ENCODE measurements around the gene KPNA3. TPM values are rescaled to one million over a fixed set of nuclear protein-coding genes. Genes with fewer than 3 reads are reported as not detected.

KPNA3 gene
- total RNA-seq, 1 donor from 2014 or later, result 46.6 TPM

DNA sequence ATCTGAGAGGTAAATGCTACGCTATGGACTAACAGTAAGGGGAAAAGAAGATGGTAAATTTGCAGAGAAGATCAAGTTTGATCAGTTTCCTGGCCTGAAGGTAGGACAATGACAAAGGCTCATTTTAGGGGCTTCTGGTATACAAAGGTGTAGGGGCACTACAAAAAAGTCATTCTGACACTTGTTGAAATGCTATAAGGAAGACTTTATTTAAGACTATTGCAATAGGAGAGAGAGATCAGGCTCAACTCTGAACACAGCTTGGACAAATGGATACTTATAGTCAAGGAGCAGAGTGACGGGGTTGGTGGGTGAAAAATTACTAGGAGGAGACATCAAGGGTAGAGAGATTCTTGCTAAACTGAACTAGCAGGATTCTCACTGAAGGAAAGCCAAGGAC lies 37.2 kb upstream of the KPNA3 start:
- Mint-ChIP-seq H3K36me3 (ENCODE audit: unreplicated experiment) (no peaks in the 10 kb centered on the region), H3K27me3 (ENCODE audit: unreplicated experiment) (no peaks in the 10 kb centered on the region), H3K9me3 (ENCODE audit: unreplicated experiment) (peaks cover 3% of the 10 kb centered on the region), H3K4me1 (ENCODE audit: low read depth, unreplicated experiment) (no peaks in the 10 kb centered on the region), H3K27ac (ENCODE audit: unreplicated experiment) (no peak overlapping the region), H3K4me3 (ENCODE audit: unreplicated experiment) (no peak overlapping the region)
- TF ChIP-seq, protein P1, sequence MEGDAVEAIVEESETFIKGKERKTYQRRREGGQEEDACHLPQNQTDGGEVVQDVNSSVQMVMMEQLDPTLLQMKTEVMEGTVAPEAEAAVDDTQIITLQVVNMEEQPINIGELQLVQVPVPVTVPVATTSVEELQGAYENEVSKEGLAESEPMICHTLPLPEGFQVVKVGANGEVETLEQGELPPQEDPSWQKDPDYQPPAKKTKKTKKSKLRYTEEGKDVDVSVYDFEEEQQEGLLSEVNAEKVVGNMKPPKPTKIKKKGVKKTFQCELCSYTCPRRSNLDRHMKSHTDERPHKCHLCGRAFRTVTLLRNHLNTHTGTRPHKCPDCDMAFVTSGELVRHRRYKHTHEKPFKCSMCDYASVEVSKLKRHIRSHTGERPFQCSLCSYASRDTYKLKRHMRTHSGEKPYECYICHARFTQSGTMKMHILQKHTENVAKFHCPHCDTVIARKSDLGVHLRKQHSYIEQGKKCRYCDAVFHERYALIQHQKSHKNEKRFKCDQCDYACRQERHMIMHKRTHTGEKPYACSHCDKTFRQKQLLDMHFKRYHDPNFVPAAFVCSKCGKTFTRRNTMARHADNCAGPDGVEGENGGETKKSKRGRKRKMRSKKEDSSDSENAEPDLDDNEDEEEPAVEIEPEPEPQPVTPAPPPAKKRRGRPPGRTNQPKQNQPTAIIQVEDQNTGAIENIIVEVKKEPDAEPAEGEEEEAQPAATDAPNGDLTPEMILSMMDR (IDR thresholded peaks at IDR 0.05; ENCODE audit: partially characterized antibody, unreplicated experiment), result no peak
- no peak for DNase-seq

DNA sequence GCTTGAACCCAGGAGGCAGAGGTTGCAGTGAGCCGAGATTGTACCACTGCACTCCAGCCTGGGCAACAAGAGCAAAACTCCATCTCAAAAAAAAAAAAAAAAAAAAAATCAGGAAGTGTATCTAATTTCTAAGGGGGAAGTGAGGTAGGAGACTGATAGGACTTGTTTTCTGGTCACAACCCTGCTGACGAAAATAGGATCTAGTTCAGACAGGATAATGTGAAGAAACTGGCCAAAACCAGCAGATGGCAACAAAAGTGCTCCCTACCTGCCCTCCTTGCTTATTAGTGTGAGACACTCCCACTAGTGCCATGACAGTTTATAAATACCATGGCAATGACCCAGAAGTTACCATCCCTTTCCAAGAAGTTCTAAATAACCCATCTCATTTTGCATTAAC lies 36.0 kb upstream of the KPNA3 start:
- peaks cover 3% of the 10 kb centered on the region for H3K9me3 Mint-ChIP-seq (ENCODE audit: unreplicated experiment)
- H3K4me3 Mint-ChIP-seq (ENCODE audit: unreplicated experiment), result no peak overlapping the region
- no peaks in the 10 kb centered on the region for H3K36me3 Mint-ChIP-seq (ENCODE audit: unreplicated experiment)
- TF ChIP-seq, protein P1 (IDR thresholded peaks at IDR 0.05; ENCODE audit: partially characterized antibody, unreplicated experiment), result no peak
- no peaks in the 10 kb centered on the region for H3K27me3 Mint-ChIP-seq (ENCODE audit: unreplicated experiment)
- DNase-seq, result no peak
- H3K4me1 Mint-ChIP-seq (ENCODE audit: low read depth, unreplicated experiment), result no peaks in the 10 kb centered on the region
- no peak overlapping the region for H3K27ac Mint-ChIP-seq (ENCODE audit: unreplicated experiment)

DNA sequence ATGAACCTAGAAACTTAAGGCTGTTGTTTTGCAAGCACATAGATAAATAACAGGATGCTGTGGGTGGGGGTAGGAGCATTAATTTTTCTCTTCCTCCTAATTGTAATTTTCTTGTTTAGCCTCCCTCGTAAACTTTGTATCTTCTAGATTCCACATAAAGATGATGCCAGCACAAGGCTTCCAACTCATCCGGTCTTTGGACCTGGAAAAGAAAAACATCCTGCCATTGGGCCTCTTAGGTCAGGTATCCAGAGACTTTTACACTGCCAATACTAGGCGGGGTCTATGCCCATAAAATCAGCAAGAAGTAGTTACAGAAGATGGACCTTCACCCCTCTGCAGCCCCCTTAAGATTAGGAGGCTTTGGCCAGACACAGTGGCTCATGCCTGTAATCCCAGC lies 35.4 kb upstream of the KPNA3 start:
- TF ChIP-seq, protein P1 (IDR thresholded peaks at IDR 0.05; ENCODE audit: partially characterized antibody, unreplicated experiment), result no peak
- no peak overlapping the region for H3K27ac Mint-ChIP-seq (ENCODE audit: unreplicated experiment)
- no peaks in the 10 kb centered on the region for H3K27me3 Mint-ChIP-seq (ENCODE audit: unreplicated experiment)
- DNase-seq, result no peak
- no peak overlapping the region for H3K4me3 Mint-ChIP-seq (ENCODE audit: unreplicated experiment)
- peaks cover under 1% of the 10 kb centered on the region for H3K9me3 Mint-ChIP-seq (ENCODE audit: unreplicated experiment)
- no peaks in the 10 kb centered on the region for H3K4me1 Mint-ChIP-seq (ENCODE audit: low read depth, unreplicated experiment)
- no peaks in the 10 kb centered on the region for H3K36me3 Mint-ChIP-seq (ENCODE audit: unreplicated experiment)

DNA sequence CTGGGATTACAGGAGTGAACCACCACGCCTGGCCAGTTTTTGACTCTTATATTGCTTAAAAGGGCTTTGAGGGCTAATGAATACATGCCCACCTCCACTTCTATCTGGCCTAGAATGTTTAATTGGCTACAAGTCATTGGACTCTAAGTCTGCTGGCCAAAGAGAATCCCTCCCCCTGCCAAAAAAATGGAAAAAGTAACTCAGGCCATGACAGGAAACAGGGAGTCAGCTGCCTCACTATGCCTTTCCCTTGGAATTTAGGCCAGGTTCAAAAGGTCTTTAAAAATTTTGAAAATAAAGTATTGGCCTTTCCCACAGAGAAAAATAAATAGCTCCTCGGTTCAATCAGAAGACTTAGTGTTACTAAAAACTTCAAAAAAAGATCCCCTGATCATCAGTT lies 34.9 kb upstream of the KPNA3 start:
- TF ChIP-seq, protein P1 (IDR thresholded peaks at IDR 0.05; ENCODE audit: partially characterized antibody, unreplicated experiment), result no peak
- Mint-ChIP-seq H3K9me3 (ENCODE audit: unreplicated experiment) (peaks cover 2% of the 10 kb centered on the region), H3K36me3 (ENCODE audit: unreplicated experiment) (no peaks in the 10 kb centered on the region), H3K4me1 (ENCODE audit: low read depth, unreplicated experiment) (no peaks in the 10 kb centered on the region), H3K27ac (ENCODE audit: unreplicated experiment) (no peak overlapping the region), H3K4me3 (ENCODE audit: unreplicated experiment) (no peak overlapping the region), H3K27me3 (ENCODE audit: unreplicated experiment) (no peaks in the 10 kb centered on the region)
- DNase-seq, result no peak

DNA sequence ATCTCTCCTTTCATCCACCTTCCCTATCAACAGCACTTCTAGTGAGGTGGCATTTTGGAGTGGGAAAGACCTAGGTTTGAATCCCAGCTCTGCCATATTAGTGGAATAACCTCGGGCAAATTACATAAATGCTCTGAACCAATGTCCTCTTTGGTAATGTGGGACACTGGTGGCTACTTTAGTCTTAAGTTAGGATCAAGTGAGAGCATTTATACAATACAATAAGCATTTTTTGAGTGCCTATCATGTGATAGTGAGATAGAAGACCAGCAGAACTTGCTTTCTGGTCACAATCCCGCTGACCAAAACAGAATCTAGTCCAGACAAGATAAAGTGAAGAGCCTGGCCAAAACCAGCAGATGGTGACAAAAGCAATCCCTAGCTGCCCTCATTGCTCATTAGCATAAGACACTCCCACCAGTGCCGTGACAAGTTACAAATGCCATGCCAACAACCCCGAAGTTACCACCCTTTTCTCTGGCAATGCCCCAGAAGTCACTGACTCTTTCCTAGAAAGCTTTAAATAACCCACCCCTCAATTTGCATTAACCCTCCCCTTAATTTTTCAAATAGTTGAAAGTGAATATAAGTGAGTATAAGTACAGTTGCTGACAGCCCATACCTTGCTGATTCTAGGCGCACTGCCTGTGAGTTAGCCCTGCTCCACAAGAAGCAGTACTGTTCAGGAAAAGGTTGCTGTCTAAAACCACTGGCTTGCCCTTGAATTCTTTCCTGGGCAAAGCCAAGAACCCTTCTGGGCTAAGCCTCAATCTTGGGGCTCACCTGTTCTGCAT lies 28.9 kb upstream of the KPNA3 start:
- Mint-ChIP-seq H3K4me3 (ENCODE audit: unreplicated experiment) (no peak overlapping the region), H3K4me1 (ENCODE audit: low read depth, unreplicated experiment) (no peaks in the 10 kb centered on the region), H3K36me3 (ENCODE audit: unreplicated experiment) (no peaks in the 10 kb centered on the region), H3K9me3 (ENCODE audit: unreplicated experiment) (peaks cover 2% of the 10 kb centered on the region), H3K27ac (ENCODE audit: unreplicated experiment) (no peak overlapping the region), H3K27me3 (ENCODE audit: unreplicated experiment) (peaks cover 3% of the 10 kb centered on the region)
- TF ChIP-seq, protein P1 (IDR thresholded peaks at IDR 0.05; ENCODE audit: partially characterized antibody, unreplicated experiment), result no peak
- DNase-seq, result no peak

Measured in glutamatergic neuron (in vitro differentiated cells).